ENCODE measurements around the gene NAA60. TPM values are rescaled to one million over a fixed set of nuclear protein-coding genes. Genes with fewer than 3 reads are reported as not detected.

Gene NAA60
- total and polyA plus RNA-seq, 8 donors = 25.3 to 155 (median 54.9) TPM

- Histone ChIP-seq H3K4me1 (no peaks in the 10 kb centered on the region), H3K9me3 (no peaks in the 10 kb centered on the region), H3K27me3 (no peaks in the 10 kb centered on the region), H3K36me3 (peaks cover 47 to 100% (median 100%) of the 10 kb centered on the region in 4 donors), H3K27ac (no peak overlapping the region), H3K4me3 (no peak overlapping the region)
- WGBS, 5 donors = 65 to 75% (median 73%) methylated on average over 7 of the region's 7 CpGs
- TF ChIP-seq CTCF (IDR thresholded peaks at IDR 0.05) (no peak), EP300 (IDR thresholded peaks at IDR 0.05) (no peak)
- DNase-seq = no peak
- intact Hi-C loops (cut with DNase I; ENCODE audit: low total_unique reads) = no loop called here
Observed at GRCh38 chr16:3513892-3514583, 70.6 kb downstream of the NAA60 start.

DNA sequence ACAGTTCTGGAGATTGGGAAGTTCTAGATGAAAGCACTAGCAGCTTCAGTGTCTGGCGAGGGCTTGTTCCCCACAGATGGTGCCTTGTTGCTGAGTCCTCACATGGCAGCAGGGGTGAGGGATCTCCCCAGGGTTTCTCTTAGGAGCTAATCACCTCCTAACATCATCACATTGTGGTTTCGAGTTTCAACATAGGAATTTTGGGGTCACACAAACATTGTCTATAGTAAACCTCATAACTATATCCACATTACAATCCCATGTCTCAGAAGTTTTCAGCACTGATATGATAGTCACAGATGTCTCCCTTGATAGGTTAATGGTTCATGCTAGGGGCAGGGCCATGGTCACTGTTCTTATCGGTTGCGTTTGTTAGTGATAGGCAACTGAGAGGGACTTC, 71.1 kb downstream of the NAA60 start:
- intact Hi-C loops (cut with DNase I; ENCODE audit: low total_unique reads) = no loop called here
- H3K4me3 ChIP-seq = no peak overlapping the region

GRCh38 chr16:3515897-3516296, 72.4 kb downstream of the NAA60 start:
- no peak for DNase-seq
- H3K9me3 ChIP-seq = no peaks in the 10 kb centered on the region
- no peak for TF ChIP-seq POLR2AphosphoS5 (IDR thresholded peaks at IDR 0.05)
- TF ChIP-seq CTCF (IDR thresholded peaks at IDR 0.05) = no peak
- TF ChIP-seq EP300 (IDR thresholded peaks at IDR 0.05) = no peak
- no peak for TF ChIP-seq POLR2A (IDR thresholded peaks at IDR 0.05)
- intact Hi-C loops (cut with DNase I; ENCODE audit: low total_unique reads) = no loop called here
- H3K27ac ChIP-seq = no peak overlapping the region
- WGBS, 5 donors = 94 to 97% (median 95%) methylated on average over 4 of the region's 4 CpGs
- H3K36me3 ChIP-seq = peaks cover 41 to 100% (median 100%) of the 10 kb centered on the region in 4 donors
- H3K4me3 ChIP-seq = no peak overlapping the region
- H3K4me1 ChIP-seq = no peaks in the 10 kb centered on the region
- no peaks in the 10 kb centered on the region for H3K27me3 ChIP-seq

More for the DNA sequence above, 71.1 kb downstream of the NAA60 start:
- 89 to 97% (median 96%) methylated on average over 4 of the region's 4 CpGs for WGBS, 5 donors
- H3K4me1 ChIP-seq = no peaks in the 10 kb centered on the region
- no peak overlapping the region for H3K27ac ChIP-seq
- no peaks in the 10 kb centered on the region for H3K9me3 ChIP-seq
- peaks cover 47 to 100% (median 100%) of the 10 kb centered on the region in 4 donors for H3K36me3 ChIP-seq
- DNase-seq = no peak
- TF ChIP-seq CTCF (IDR thresholded peaks at IDR 0.05) (no peak), POLR2A (IDR thresholded peaks at IDR 0.05) (no peak), POLR2AphosphoS5 (IDR thresholded peaks at IDR 0.05) (no peak), EP300 (IDR thresholded peaks at IDR 0.05) (no peak)
- no peaks in the 10 kb centered on the region for H3K27me3 ChIP-seq

DNA sequence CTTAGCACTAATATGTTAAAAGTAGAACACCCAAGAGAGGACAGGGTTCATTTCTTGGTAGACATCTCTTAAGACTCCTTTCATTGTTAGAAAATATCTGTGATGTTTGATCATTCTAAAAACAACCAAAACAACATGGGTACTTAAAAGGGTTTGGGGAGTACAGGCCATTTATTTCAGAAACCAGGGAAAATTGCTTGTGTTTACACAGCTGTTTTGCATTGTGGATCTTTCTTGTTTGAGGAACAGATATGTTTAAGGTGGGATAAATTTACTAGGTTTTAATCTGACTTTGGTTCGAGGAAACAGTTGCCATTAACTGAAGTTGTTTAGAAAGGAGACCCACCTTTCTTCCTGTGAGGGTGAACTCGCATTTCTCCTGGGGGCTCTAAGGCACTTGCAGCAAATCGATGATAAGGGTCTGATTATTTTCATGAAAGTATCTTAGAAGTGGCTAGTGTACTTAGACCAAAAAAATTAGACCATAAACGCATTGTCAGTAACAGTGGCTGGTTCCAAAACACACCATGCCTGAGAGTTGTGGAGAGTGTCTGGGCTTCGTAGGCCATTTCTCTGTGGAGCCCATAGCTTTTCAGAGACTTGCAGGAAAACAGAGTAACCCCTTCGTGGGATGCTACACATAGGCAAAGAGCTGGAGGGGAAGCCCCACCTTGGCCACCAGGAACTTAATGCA, 75.0 kb downstream of the NAA60 start:
- no peak for TF ChIP-seq POLR2A (IDR thresholded peaks at IDR 0.05)
- no peak for TF ChIP-seq EP300 (IDR thresholded peaks at IDR 0.05)
- TF ChIP-seq POLR2AphosphoS5 (IDR thresholded peaks at IDR 0.05) = no peak
- TF ChIP-seq CTCF (IDR thresholded peaks at IDR 0.05) = no peak
- WGBS, 5 donors = 61 to 74% (median 64%) methylated on average over 6 of the region's 6 CpGs
- Histone ChIP-seq H3K36me3 (peaks cover 26 to 100% (median 97%) of the 10 kb centered on the region in 4 donors), H3K4me3 (no peak overlapping the region), H3K27me3 (no peaks in the 10 kb centered on the region), H3K9me3 (no peaks in the 10 kb centered on the region), H3K4me1 (no peaks in the 10 kb centered on the region), H3K27ac (no peak overlapping the region)
- no peak for DNase-seq
- intact Hi-C loops (cut with DNase I; ENCODE audit: low total_unique reads) = no loop called here

All from stomach (tissue), 9 donors.